Measurements from ENCODE around the gene IRS4. TPM values are rescaled to one million over a fixed set of nuclear protein-coding genes. Genes with fewer than 3 reads are reported as not detected.

IRS4 gene
- total RNA-seq, 1 donor: not detected

DNA sequence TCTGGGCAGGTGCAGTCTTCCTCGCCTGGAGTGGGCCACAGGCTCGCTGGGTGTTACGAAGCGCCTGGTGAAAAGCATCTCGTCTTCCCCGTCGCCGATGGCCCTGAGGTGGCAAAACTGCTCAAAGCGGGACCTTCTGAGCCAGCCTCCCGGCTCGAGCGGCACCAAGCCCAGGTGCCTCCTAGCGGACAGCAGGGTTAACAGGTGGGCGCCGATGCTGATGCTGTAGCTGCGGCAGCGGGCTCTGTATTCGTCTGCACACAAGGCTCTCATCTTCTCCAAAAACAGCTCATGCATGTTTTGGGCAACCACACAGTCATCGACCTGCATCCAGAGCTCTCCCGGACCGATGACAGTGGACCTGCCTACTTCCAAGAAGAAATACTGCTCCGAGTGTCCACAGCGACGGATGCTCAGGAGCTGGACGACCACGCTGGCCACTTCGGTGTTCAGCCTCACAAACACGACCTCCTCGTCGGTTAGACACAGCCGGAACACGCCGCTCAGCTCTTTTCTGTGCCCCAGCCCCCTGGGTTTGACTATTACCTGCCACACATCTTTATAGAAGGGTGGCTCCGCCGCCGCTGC lies 1.2 kb downstream of the IRS4 start:
- no peak for DNase-seq (ENCODE audit: low read depth)
- H3K4me3 ChIP-seq (ENCODE audit: low read depth, low read length): no peak overlapping the region
- TF ChIP-seq, protein P1, sequence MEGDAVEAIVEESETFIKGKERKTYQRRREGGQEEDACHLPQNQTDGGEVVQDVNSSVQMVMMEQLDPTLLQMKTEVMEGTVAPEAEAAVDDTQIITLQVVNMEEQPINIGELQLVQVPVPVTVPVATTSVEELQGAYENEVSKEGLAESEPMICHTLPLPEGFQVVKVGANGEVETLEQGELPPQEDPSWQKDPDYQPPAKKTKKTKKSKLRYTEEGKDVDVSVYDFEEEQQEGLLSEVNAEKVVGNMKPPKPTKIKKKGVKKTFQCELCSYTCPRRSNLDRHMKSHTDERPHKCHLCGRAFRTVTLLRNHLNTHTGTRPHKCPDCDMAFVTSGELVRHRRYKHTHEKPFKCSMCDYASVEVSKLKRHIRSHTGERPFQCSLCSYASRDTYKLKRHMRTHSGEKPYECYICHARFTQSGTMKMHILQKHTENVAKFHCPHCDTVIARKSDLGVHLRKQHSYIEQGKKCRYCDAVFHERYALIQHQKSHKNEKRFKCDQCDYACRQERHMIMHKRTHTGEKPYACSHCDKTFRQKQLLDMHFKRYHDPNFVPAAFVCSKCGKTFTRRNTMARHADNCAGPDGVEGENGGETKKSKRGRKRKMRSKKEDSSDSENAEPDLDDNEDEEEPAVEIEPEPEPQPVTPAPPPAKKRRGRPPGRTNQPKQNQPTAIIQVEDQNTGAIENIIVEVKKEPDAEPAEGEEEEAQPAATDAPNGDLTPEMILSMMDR (IDR thresholded peaks at IDR 0.05; ENCODE audit: insufficient read depth, low read length): no peak

DNA sequence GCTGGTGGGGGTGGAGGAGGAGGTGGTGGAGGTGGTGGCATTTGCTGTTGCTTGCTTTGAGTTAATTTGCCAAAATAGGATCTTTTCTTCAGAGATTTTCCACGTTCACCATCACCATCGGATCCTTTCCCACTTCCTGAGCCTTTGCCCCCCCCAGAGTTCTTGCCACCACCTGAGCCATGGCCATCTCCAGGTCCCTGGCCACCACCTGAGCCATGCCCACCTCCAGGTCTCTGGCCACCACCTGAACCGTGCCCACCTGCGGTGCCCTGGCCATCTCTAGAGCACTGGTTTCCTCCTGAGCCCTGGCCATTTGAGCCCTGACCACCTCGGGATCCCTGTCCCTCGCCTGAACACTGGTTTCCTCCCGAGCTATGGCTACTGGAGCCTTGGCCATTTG lies 1.9 kb downstream of the IRS4 start:
- DNase-seq (ENCODE audit: low read depth): no peak
- TF ChIP-seq, protein P1 (IDR thresholded peaks at IDR 0.05; ENCODE audit: insufficient read depth, low read length): no peak
- H3K4me3 ChIP-seq (ENCODE audit: low read depth, low read length): no peak overlapping the region

DNA sequence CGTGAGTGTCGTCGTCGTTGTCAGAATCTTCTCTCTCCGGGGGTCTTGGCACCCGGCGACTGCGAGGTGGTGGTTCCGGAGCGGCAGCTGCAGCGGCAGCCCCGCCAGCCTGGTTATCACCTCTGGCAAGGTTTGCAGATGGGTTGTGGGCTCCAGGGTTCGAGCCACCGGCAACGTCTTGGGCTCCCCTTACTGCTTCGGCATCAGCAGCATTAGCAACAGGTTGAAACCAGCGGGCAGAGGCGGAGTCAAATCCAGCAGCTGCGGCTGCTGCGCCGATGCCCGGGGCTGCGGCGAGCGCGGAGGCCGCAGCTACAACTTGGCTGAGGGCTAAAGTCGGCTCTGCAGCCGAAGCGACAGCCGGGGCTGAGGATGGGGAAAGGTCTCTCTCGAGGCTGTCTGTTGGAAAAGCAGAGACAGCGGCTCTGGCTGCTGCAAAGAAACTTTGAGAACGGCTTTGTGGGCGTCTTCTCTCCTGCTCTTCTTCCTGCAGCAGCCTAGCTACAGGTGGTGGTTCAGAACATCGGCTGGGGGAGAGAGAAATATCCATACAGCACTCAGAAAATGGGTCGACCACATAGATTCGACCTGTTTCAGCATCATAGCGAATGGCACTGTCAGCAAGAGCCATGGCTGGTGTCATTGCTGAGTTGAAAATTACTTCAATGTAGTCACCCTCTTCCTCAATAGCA lies 3.6 kb downstream of the IRS4 start:
- no peak overlapping the region for H3K4me3 ChIP-seq (ENCODE audit: low read depth, low read length)
- no peak for DNase-seq (ENCODE audit: low read depth)
- TF ChIP-seq, protein P1 (IDR thresholded peaks at IDR 0.05; ENCODE audit: insufficient read depth, low read length): no peak

- DNase-seq (ENCODE audit: low read depth): no peak
- no peak overlapping the region for H3K4me3 ChIP-seq (ENCODE audit: low read depth, low read length)
- TF ChIP-seq, protein P1 (IDR thresholded peaks at IDR 0.05; ENCODE audit: insufficient read depth, low read length): no peak
Observed at GRCh38 chrX:108731153-108731552, 5.2 kb downstream of the IRS4 start.

DNA sequence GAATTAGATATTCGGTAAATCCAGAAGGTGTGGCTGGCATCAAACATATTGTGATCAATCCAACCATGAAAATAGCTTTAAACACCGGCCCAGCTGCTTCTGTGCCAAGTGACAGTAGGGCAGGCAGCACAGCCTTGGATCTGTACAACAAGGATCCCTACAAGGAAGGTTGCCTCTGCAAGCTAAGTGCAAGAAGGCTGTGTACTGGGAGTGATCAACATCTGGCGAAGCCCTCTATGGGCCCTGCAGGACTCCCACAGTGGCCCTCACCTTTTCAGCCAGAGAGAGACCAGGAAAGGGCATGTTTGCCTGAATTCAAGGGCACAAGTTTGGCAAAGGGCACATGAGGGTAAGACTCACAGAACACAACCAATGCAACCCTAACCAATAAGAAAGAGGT lies 9.6 kb downstream of the IRS4 start:
- TF ChIP-seq, protein P1 (IDR thresholded peaks at IDR 0.05; ENCODE audit: insufficient read depth, low read length): no peak
- no peak overlapping the region for H3K4me3 ChIP-seq (ENCODE audit: low read depth, low read length)

DNA sequence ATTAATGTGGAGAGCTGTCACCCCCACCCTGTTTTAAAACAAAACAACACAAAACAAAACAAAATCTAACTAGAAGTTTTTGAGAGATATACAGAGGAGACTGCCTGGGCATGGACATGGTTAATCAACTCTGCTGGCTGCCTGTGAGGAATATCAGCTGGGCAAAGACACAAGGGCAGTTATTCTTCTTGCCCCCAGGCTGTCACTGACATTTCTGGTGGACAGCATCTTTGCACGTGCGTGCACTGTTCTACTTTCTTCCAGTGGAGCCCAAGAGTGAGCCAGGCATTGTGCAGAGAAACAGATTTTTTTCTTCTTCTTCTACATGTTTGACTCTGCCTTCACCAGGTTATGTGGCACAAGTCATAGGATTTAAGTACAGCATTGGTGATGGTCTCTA lies 13.8 kb downstream of the IRS4 start:
- no peak for DNase-seq (ENCODE audit: low read depth)
- TF ChIP-seq, protein P1 (IDR thresholded peaks at IDR 0.05; ENCODE audit: insufficient read depth, low read length): no peak
- no peak overlapping the region for H3K4me3 ChIP-seq (ENCODE audit: low read depth, low read length)

More for the DNA sequence above, 9.6 kb downstream of the IRS4 start:
- no peak for DNase-seq (ENCODE audit: low read depth)
